Measurements from ENCODE around the gene UGGT1.

The UGGT1 gene

GRCh38 chr2:128090945-128091725, at the start of gene UGGT1:
Gene UGGT1 (plus strand): TSS chr2:128091200. CDS start chr2:128091358, 158 bp downstream.
- DNase-seq (ENCODE audit: low read depth), result peak; percentile 85

GRCh38 chr2:128041561-128041960, 49.4 kb upstream of the UGGT1 start:
- DNase-seq (ENCODE audit: low read depth), result no peak

- DNase-seq (ENCODE audit: low read depth), result no peak
Observed at GRCh38 chr2:128043041-128043440, 48.0 kb upstream of the UGGT1 start.

GRCh38 chr2:128053331-128053730, 37.7 kb upstream of the UGGT1 start:
- DNase-seq (ENCODE audit: low read depth), result no peak

- DNase-seq (ENCODE audit: low read depth), result no peak
Observed at GRCh38 chr2:128054104-128054885, 36.7 kb upstream of the UGGT1 start.

- no peak for DNase-seq (ENCODE audit: low read depth)
Observed at GRCh38 chr2:128057334-128057733, 33.7 kb upstream of the UGGT1 start.

- no peak for DNase-seq (ENCODE audit: low read depth)
Observed at GRCh38 chr2:128058114-128058513, 32.9 kb upstream of the UGGT1 start.

- no peak for DNase-seq (ENCODE audit: low read depth)
Observed at GRCh38 chr2:128062571-128062970, 28.4 kb upstream of the UGGT1 start.

- no peak for DNase-seq (ENCODE audit: low read depth)
Observed at GRCh38 chr2:128064353-128064752, 26.6 kb upstream of the UGGT1 start.

- DNase-seq (ENCODE audit: low read depth), result no peak
Observed at GRCh38 chr2:128069769-128070168, 21.2 kb upstream of the UGGT1 start.

GRCh38 chr2:128073278-128073677, 17.7 kb upstream of the UGGT1 start:
- no peak for DNase-seq (ENCODE audit: low read depth)

GRCh38 chr2:128076461-128077106, 14.4 kb upstream of the UGGT1 start:
- DNase-seq (ENCODE audit: low read depth), result no peak

GRCh38 chr2:128084757-128085156, 6.2 kb upstream of the UGGT1 start:
- no peak for DNase-seq (ENCODE audit: low read depth)

GRCh38 chr2:128086244-128086643, 4.8 kb upstream of the UGGT1 start:
- no peak for DNase-seq (ENCODE audit: low read depth)

GRCh38 chr2:128090575-128090944, 440 bp upstream of the UGGT1 start:
- no peak for DNase-seq (ENCODE audit: low read depth)

- DNase-seq (ENCODE audit: low read depth), result no peak
Observed at GRCh38 chr2:128091726-128092080, 703 bp downstream of the UGGT1 start.

GRCh38 chr2:128092656-128093055, 1.7 kb downstream of the UGGT1 start:
- no peak for DNase-seq (ENCODE audit: low read depth)

GRCh38 chr2:128093762-128094161, 2.8 kb downstream of the UGGT1 start:
- no peak for DNase-seq (ENCODE audit: low read depth)

- no peak for DNase-seq (ENCODE audit: low read depth)
Observed at GRCh38 chr2:128095201-128095600, 4.2 kb downstream of the UGGT1 start.

GRCh38 chr2:128103407-128103806, 12.4 kb downstream of the UGGT1 start:
- no peak for DNase-seq (ENCODE audit: low read depth)

GRCh38 chr2:128105072-128105471, 14.1 kb downstream of the UGGT1 start:
- no peak for DNase-seq (ENCODE audit: low read depth)

GRCh38 chr2:128108166-128108565, 17.2 kb downstream of the UGGT1 start:
- DNase-seq (ENCODE audit: low read depth), result no peak

- no peak for DNase-seq (ENCODE audit: low read depth)
Observed at GRCh38 chr2:128109243-128109642, 18.2 kb downstream of the UGGT1 start.
